ENCODE measurements around the gene KLHL22.

The KLHL22 gene

DNA sequence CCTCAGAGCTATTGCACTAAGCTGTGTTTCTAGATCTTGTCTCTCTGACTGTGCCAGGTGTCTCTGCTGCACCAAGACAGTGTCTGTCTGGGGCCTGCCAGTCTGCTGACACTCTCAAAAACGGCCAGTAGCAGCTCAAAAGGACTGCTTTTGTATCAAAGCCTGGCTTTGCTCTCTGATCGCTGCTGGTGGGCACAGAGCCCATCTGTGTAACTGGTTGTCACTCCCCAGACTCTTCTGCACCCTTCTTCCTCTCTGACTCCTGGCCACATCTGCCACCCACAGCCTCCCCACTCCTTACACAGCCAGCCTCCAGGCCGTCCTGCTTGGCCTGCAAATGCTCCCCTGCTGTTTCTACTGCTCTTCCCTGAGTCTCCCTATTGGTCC, 38.3 kb upstream of the KLHL22 start:
- no peak for TF ChIP-seq CTCF (IDR thresholded peaks at IDR 0.05; ENCODE audit: low read length)
- TF ChIP-seq EZH2 (IDR thresholded peaks at IDR 0.05; ENCODE audit: borderline replicate concordance, low read length), result no peak
- H3K9ac ChIP-seq (ENCODE audit: low read length), result no peak overlapping the region
- peaks cover 27% of the 10 kb centered on the region for H3K36me3 ChIP-seq (ENCODE audit: insufficient read depth, low read length)
- no peak overlapping the region for H3K27ac ChIP-seq (ENCODE audit: low read depth, low read length, poor library complexity, severe bottlenecking)
- H2AFZ ChIP-seq (ENCODE audit: low read length), result no peak overlapping the region
- H4K20me1 ChIP-seq (ENCODE audit: insufficient read depth, low read length), result no peaks in the 10 kb centered on the region
- H3K9me3 ChIP-seq (ENCODE audit: low read length), result no peaks in the 10 kb centered on the region
- H3F3A ChIP-seq (ENCODE audit: insufficient read depth, low read length), result no peaks in the 10 kb centered on the region
- H3K4me1 ChIP-seq (ENCODE audit: insufficient read depth, low read length, severe bottlenecking), result no peaks in the 10 kb centered on the region
- no peaks in the 10 kb centered on the region for H3K27me3 ChIP-seq (ENCODE audit: insufficient read depth, low read length)
- H3K79me2 ChIP-seq (ENCODE audit: insufficient read depth, low read length), result no peaks in the 10 kb centered on the region
- H3K4me2 ChIP-seq (ENCODE audit: low read length), result no peak overlapping the region
- no peak overlapping the region for H3K4me3 ChIP-seq (ENCODE audit: low read depth, low read length, poor library complexity, severe bottlenecking)
- H3K9me2 ChIP-seq (ENCODE audit: low read depth, low read length), result no peaks in the 10 kb centered on the region

DNA sequence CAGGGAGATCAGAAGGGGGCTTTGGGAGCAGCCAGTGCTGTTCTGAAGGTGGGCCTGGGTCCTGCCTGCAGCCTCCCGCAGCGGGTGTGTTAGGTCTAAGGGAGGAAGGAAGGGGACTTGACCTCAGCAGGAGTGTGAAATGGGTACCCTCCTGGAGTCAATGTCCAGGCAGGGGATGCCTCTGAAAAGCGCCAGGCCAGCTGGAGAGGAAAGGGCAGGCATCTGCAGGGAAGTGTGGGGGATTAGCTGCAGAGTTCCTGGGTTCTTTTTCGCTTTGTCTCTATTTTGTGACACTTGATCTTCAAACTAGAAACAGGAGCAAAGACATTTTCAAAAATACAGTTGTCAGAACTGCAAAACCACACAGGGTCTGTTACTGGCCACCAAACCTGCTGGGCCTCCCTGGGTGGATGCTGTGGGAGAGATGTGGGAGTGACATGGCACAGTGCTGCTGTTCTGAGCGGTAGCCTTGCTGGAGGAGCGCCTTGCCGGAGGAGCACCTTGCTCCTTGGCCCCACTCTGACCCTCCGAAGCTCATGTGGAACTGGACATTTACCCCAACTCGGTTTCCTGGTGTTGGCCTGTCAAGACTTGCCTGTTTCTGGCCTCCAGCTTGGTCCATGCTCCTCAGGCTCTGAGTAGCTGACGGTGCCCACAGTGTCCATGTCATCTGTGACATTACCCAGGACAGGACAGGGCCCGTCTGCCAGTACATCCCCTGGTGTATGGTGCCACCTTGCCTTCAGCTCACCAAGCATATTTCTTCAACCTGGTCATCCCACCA, 37.7 kb upstream of the KLHL22 start:
- H2AFZ ChIP-seq (ENCODE audit: low read length), result no peak overlapping the region
- H3K9me2 ChIP-seq (ENCODE audit: low read depth, low read length), result no peaks in the 10 kb centered on the region
- no peak overlapping the region for H3K27ac ChIP-seq (ENCODE audit: low read depth, low read length, poor library complexity, severe bottlenecking)
- H4K20me1 ChIP-seq (ENCODE audit: insufficient read depth, low read length), result no peaks in the 10 kb centered on the region
- TF ChIP-seq CTCF (IDR thresholded peaks at IDR 0.05; ENCODE audit: low read length) (no peak), EZH2 (IDR thresholded peaks at IDR 0.05; ENCODE audit: borderline replicate concordance, low read length) (no peak)
- H3K4me1 ChIP-seq (ENCODE audit: insufficient read depth, low read length, severe bottlenecking), result no peaks in the 10 kb centered on the region
- H3K9ac ChIP-seq (ENCODE audit: low read length), result no peak overlapping the region
- H3K4me2 ChIP-seq (ENCODE audit: low read length), result no peak overlapping the region
- no peaks in the 10 kb centered on the region for H3K27me3 ChIP-seq (ENCODE audit: insufficient read depth, low read length)
- no peaks in the 10 kb centered on the region for H3K79me2 ChIP-seq (ENCODE audit: insufficient read depth, low read length)
- peaks cover 27% of the 10 kb centered on the region for H3K36me3 ChIP-seq (ENCODE audit: insufficient read depth, low read length)
- no peak overlapping the region for H3K4me3 ChIP-seq (ENCODE audit: low read depth, low read length, poor library complexity, severe bottlenecking)
- no peaks in the 10 kb centered on the region for H3F3A ChIP-seq (ENCODE audit: insufficient read depth, low read length)
- no peaks in the 10 kb centered on the region for H3K9me3 ChIP-seq (ENCODE audit: low read length)

DNA sequence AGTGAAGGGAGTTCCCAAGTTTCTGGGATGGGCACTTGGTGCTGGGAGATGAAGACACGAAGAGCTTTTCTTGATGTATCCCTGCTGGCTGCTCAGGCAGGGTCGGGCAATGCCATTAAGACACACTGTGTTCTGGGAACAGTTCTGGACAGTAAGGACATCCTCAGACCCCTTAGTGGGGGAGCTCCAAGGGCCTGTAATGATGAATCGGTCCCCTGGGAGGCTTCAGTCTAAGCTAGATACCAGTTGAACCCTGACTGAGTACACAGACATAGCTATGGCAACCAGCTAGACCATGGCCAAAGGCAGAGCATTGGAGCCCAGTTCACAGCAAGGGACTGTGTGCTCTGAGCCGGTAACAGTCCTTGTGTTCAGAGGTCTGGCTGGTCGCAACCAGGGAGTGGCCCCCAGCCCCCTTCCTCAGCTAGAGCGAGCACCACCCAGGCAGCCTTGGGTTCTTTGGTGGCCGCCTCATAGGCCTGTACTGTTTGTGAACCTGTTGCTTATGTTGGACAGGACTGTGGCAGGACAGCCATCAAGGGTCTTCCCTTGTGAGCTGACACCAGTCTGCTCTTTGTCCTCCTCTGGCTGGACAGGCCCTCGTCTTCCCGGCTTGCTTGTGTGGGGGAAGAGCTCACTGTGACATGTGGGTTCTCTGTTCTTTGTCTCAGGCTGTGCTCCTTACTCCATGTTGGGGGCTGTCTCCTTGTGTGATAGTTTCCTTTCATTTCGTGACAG, 36.8 kb upstream of the KLHL22 start:
- Histone ChIP-seq H2AFZ (ENCODE audit: low read length) (no peak overlapping the region), H4K20me1 (ENCODE audit: insufficient read depth, low read length) (no peaks in the 10 kb centered on the region), H3K4me1 (ENCODE audit: insufficient read depth, low read length, severe bottlenecking) (no peaks in the 10 kb centered on the region), H3K9me3 (ENCODE audit: low read length) (no peaks in the 10 kb centered on the region), H3K4me2 (ENCODE audit: low read length) (no peak overlapping the region), H3F3A (ENCODE audit: insufficient read depth, low read length) (no peaks in the 10 kb centered on the region), H3K27ac (ENCODE audit: low read depth, low read length, poor library complexity, severe bottlenecking) (no peak overlapping the region), H3K36me3 (ENCODE audit: insufficient read depth, low read length) (peaks cover 24% of the 10 kb centered on the region), H3K79me2 (ENCODE audit: insufficient read depth, low read length) (no peaks in the 10 kb centered on the region), H3K9ac (ENCODE audit: low read length) (no peak overlapping the region), H3K4me3 (ENCODE audit: low read depth, low read length, poor library complexity, severe bottlenecking) (no peak overlapping the region), H3K27me3 (ENCODE audit: insufficient read depth, low read length) (no peaks in the 10 kb centered on the region), H3K9me2 (ENCODE audit: low read depth, low read length) (no peaks in the 10 kb centered on the region)
- TF ChIP-seq CTCF (IDR thresholded peaks at IDR 0.05; ENCODE audit: low read length), result no peak
- TF ChIP-seq EZH2 (IDR thresholded peaks at IDR 0.05; ENCODE audit: borderline replicate concordance, low read length), result no peak

Data from OCI-LY1 (cell line).